Adrenal gland (tissue), 12 donors: ENCODE results near the gene TRIM10. TPM values are rescaled to one million over a fixed set of nuclear protein-coding genes. Genes with fewer than 3 reads are reported as not detected.
A peak's percentile ranks its signal among the peaks of the same experiment; 100 is the strongest.

Experiments
- DNase-seq, 7 donors: peaks; one replicate each; pipeline ENCODE4 v3.0.0-alpha.2; 2019 to 2020
- H3K27ac ChIP-seq, 5 donors: fragments of 200-600 bp; sonication (generic) in 4 of 5; 1 replicate in 3 of 5; 2 replicates in 2 of 5; pipeline versions ENCODE4 v1.5.1 to v1.8.0; 2016 to 2020; ENCODE audit warnings: mild to moderate bottlenecking in 1 of 5
- H3K27me3 ChIP-seq: fragments of 200-600 bp; 2 replicates; pipeline ENCODE4 v1.8.0; 2021
- H3K36me3 ChIP-seq, 2 donors: fragments of 200-600 bp; replicated peaks in 1 of 2; 1 replicate in 1 of 2; 2 replicates in 1 of 2; pipeline versions ENCODE4 v1.5.1 to v1.8.0; 2018 to 2022
- H3K4me1 ChIP-seq, 2 donors: fragments of 200-600 bp; replicated peaks in 1 of 2; 1 replicate in 1 of 2; 2 replicates in 1 of 2; pipeline versions ENCODE4 v1.5.1 to v1.8.0; 2018 to 2021
- H3K4me3 ChIP-seq, 4 donors: fragments of 200-600 bp; sonication (generic) in 3 of 4; one replicate each; pipeline ENCODE4 v1.5.1; 2016 to 2018
- H3K9me3 ChIP-seq, 3 donors: fragments of 200-600 bp; sonication (generic) in 1 of 3; replicated peaks in 1 of 3; 1 replicate in 2 of 3; 2 replicates in 1 of 3; pipeline versions ENCODE4 v1.5.1 to v1.8.0; 2016 to 2021
- CTCF ChIP-seq, 6 experiments: fragments of 450-650 bp in 4 of 6; fragments of 200-600 bp in 2 of 6; sonication (generic) in 1 of 6; IDR thresholded peaks; 1 replicate in 5 of 6; 2 replicates in 1 of 6; pipeline versions ENCODE4 v1.5.1 to v1.8.0; 2016 to 2021; ENCODE audit warnings: antibody characterized with exemption in 6 of 6, mild to moderate bottlenecking in 2 of 6, moderate library complexity in 1 of 6
- POLR2A ChIP-seq, 2 donors: fragments of 450-650 bp; IDR thresholded peaks; one replicate each; pipeline ENCODE4 v1.6.1; 2017; ENCODE audit warnings: antibody characterized with exemption in 2 of 2, mild to moderate bottlenecking in 2 of 2, moderate library complexity in 1 of 2
- WGBS, 4 donors: extraction: QIAGEN DNeasy Blood & Tissue Kit in 2 of 4; methylation state at CpG; one replicate each; pipeline versions ENCODE4 v1.1.5 to v1.1.7; 2013 to 2017; 5-methylcytosine and 5-hydroxymethylcytosine counted together
- intact Hi-C, 2 donors: fragments of 100-400 bp; cut with DNase I; formaldehyde crosslinking; loops; one replicate each; pipeline versions ENCODE4 v1.14.1 to v1.15.0; 2022 to 2023
- polyA plus RNA-seq, 3 donors: library from polyadenylated mRNA; stranded (reverse); fragments of 200-250 nt in 2 of 3; fragments of 350-450 nt in 1 of 3; fragmentation: Illumina TruSeq in 1 of 3; extraction: RNeasy Lipid Tissue Mini Kit (QIAGEN cat#74804) in 1 of 3; gene quantifications; one replicate each; pipeline ENCODE4 v1.2.3, GENCODE V29; 2013 to 2014
- total RNA-seq, 9 donors: library from RNA; depleted of rRNA in 4 of 9; stranded (reverse); fragments of >200 nt in 4 of 9; fragments of 120-200 nt in 1 of 9; fragmentation: NEBNext Ultra II Directional in 1 of 9; extraction: Animal tissue kit (Norgen Biotek cat#: 25700) in 1 of 9; gene quantifications; one replicate each; pipeline versions ENCODE4 v1.1.0 to v1.2.4, GENCODE V29; 2013 to 2023
- donor health status: healthy with polysubstance abuse.
- donor health status: Bipolar disorder and iron deficiency.
- donor health status: DM: yes; HTN: yes; CAD: no.
- donor health status: DM: no; HTN: no; CAD: no.
- donor health status: DM: no; HTN: no; CAD: no.
- donor health status: DM: yes; HTN: yes; CAD: no.

Gene TRIM10
- total and polyA plus RNA-seq, 12 donors = 0.67 TPM; not detected in 11

- H3K4me1 ChIP-seq = no peaks in the 10 kb centered on the region
- H3K4me3 ChIP-seq = no peak overlapping the region
- H3K27me3 ChIP-seq = peaks cover 28% of the 10 kb centered on the region
- no peak for DNase-seq
- WGBS, 4 donors = 59 to 74% (median 70%) methylated on average over 6 of the region's 6 CpGs
- intact Hi-C loops = no loop called here
- no peak overlapping the region for H3K27ac ChIP-seq
- H3K9me3 ChIP-seq = no peaks in the 10 kb centered on the region
- TF ChIP-seq POLR2A (IDR thresholded peaks at IDR 0.05) = no peak
- TF ChIP-seq CTCF (IDR thresholded peaks at IDR 0.05) = peak in 1 of 6 experiments; percentile 12
- H3K36me3 ChIP-seq = no peaks in the 10 kb centered on the region
Measured at GRCh38 chr6:30116724-30117123, 44.3 kb downstream of the TRIM10 start.

GRCh38 chr6:30113841-30114240, 47.2 kb downstream of the TRIM10 start:
- no peak overlapping the region for H3K27ac ChIP-seq
- intact Hi-C loops = no loop called here
- no peaks in the 10 kb centered on the region for H3K36me3 ChIP-seq
- H3K4me3 ChIP-seq = no peak overlapping the region
- no peaks in the 10 kb centered on the region for H3K9me3 ChIP-seq
- H3K4me1 ChIP-seq = no peaks in the 10 kb centered on the region
- WGBS, 4 donors = 29 to 53% (median 48%) methylated on average over 1 of the region's 1 CpG
- TF ChIP-seq POLR2A (IDR thresholded peaks at IDR 0.05) (no peak), CTCF (IDR thresholded peaks at IDR 0.05) (no peak)
- no peak for DNase-seq
- H3K27me3 ChIP-seq = peaks cover 44% of the 10 kb centered on the region

GRCh38 chr6:30113003-30113759, 47.8 kb downstream of the TRIM10 start, which contains the start of gene TRIM31:
TRIM31 (minus strand) TSS chr6:30113090; CDS start chr6:30112805, 285 bp downstream.
- Histone ChIP-seq H3K9me3 (no peaks in the 10 kb centered on the region), H3K27ac (no peak within 1 kb of the TSS), H3K4me1 (no peaks in the 10 kb centered on the region), H3K4me3 (no peak within 1 kb of the TSS), H3K27me3 (peaks cover 44% of the 10 kb centered on the region), H3K36me3 (no peaks in the 10 kb centered on the region)
- intact Hi-C loops = no loop called here
- DNase-seq = no peak
- WGBS, 4 donors = 66 to 83% (median 75%) methylated on average over 3 of the region's 3 CpGs
- TF ChIP-seq CTCF (IDR thresholded peaks at IDR 0.05) = no peak
- no peak for TF ChIP-seq POLR2A (IDR thresholded peaks at IDR 0.05)

GRCh38 chr6:30112402-30112994, 48.5 kb downstream of the TRIM10 start:
- Histone ChIP-seq H3K4me3 (no peak overlapping the region), H3K36me3 (no peaks in the 10 kb centered on the region), H3K27me3 (peaks cover 44% of the 10 kb centered on the region), H3K27ac (no peak overlapping the region), H3K4me1 (no peaks in the 10 kb centered on the region), H3K9me3 (no peaks in the 10 kb centered on the region)
- DNase-seq = no peak
- WGBS, 4 donors = 64 to 78% (median 72%) methylated on average over 10 of the region's 10 CpGs
- intact Hi-C loops = no loop called here
- TF ChIP-seq CTCF (IDR thresholded peaks at IDR 0.05) = no peak
- TF ChIP-seq POLR2A (IDR thresholded peaks at IDR 0.05) = no peak
